Loucy (cell line): Measurements from ENCODE around the gene PNPLA2.
A peak's percentile ranks its signal among the peaks of the same experiment; 100 is the strongest.

Experiments used
- H2AFZ ChIP-seq: fragments of 200-600 bp; sonication (generic); 2 replicates; pipeline ENCODE4 v1.6.0; 2016; ENCODE audit warnings: antibody characterized with exemption, mild to moderate bottlenecking, low read length, moderate library complexity
- H3F3A ChIP-seq: fragments of 200-600 bp; 2 replicates; pipeline ENCODE4 v1.6.0; 2016; ENCODE audit warnings: antibody characterized with exemption, low read depth, mild to moderate bottlenecking
- H3K27me3 ChIP-seq: fragments of 200-600 bp; sonication (generic); 2 replicates; pipeline ENCODE4 v1.6.1; 2014; ENCODE audit warnings: low read length, mild to moderate bottlenecking; ENCODE audit not compliant: insufficient read depth, poor library complexity, severe bottlenecking
- H3K36me3 ChIP-seq: fragments of 200-600 bp; sonication (generic); 2 replicates; pipeline ENCODE4 v1.6.1; 2016; ENCODE audit warnings: low read length; ENCODE audit not compliant: insufficient read depth
- H3K4me1 ChIP-seq: fragments of 200-600 bp; sonication (generic); 2 replicates; pipeline ENCODE4 v1.5.1; 2014; ENCODE audit warnings: low read length, mild to moderate bottlenecking; ENCODE audit not compliant: insufficient read depth, poor library complexity, severe bottlenecking
- H3K4me2 ChIP-seq: fragments of 200-600 bp; sonication (generic); 2 replicates; pipeline ENCODE4 v1.6.0; 2014; ENCODE audit warnings: antibody characterized with exemption, low read length, low read depth, mild to moderate bottlenecking; ENCODE audit not compliant: poor library complexity, severe bottlenecking
- H3K4me3 ChIP-seq: fragments of 200-600 bp; sonication (generic); 2 replicates; pipeline ENCODE4 v1.5.1; 2014; ENCODE audit warnings: low read length, mild to moderate bottlenecking, mixed read lengths; ENCODE audit not compliant: poor library complexity, severe bottlenecking
- H3K79me2 ChIP-seq: fragments of 200-600 bp; sonication (generic); 2 replicates; pipeline ENCODE4 v1.6.1; 2014; ENCODE audit warnings: low read length; ENCODE audit not compliant: insufficient read depth
- H3K9ac ChIP-seq: fragments of 200-600 bp; sonication (generic); 2 replicates; pipeline ENCODE4 v1.6.0; 2014; ENCODE audit warnings: mild to moderate bottlenecking, low read depth, low read length, moderate library complexity; ENCODE audit not compliant: poor library complexity, severe bottlenecking
- H3K9me2 ChIP-seq: fragments of 200-600 bp; sonication (generic); replicated peaks from 2 replicates; pipeline ENCODE4 v1.6.1; 2016; ENCODE audit warnings: low read depth, low read length, mixed read lengths
- H3K9me3 ChIP-seq: fragments of 200-600 bp; sonication (generic); 2 replicates; pipeline ENCODE4 v1.6.1; 2014; ENCODE audit warnings: mild to moderate bottlenecking, antibody characterized with exemption, low read length, low read depth; ENCODE audit not compliant: insufficient read depth
- H4K20me1 ChIP-seq: fragments of 200-600 bp; sonication (generic); 2 replicates; pipeline ENCODE4 v1.6.0; 2014; ENCODE audit warnings: antibody characterized with exemption, low read length, mild to moderate bottlenecking; ENCODE audit not compliant: insufficient read depth, poor library complexity, severe bottlenecking
- EZH2phosphoT487 ChIP-seq: fragments of 200-600 bp; IDR thresholded peaks from 2 replicates; pipeline ENCODE4 v1.6.1; 2018; ENCODE audit warnings: antibody characterized with exemption, mild to moderate bottlenecking, moderate library complexity, borderline replicate concordance
- TF ChIP-seq, protein P1 (sequence below): fragments of 200-600 bp; sonication (generic); conservative IDR thresholded peaks from 2 replicates; pipeline ENCODE4 v1.5.1; 2014; ENCODE audit warnings: mild to moderate bottlenecking, antibody characterized with exemption, low read length

The PNPLA2 gene

DNA sequence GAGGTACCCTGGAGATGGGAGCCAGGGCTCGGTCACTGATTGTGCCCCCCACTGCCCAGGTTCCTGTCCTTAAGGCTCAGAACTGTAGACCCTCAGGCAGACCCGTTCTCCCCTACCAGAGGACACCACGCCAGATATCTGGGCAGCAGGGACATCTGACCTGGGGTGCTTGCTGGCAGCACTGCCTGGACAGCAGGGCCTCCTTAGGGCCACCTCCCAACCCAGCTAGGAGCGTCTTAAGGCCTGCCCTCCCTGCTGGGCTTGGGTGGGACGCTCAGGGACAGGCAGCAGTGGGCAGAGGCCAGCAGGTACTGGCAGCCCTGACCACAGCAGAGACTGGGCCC, 20.5 kb downstream of the PNPLA2 start:
- TF ChIP-seq EZH2phosphoT487: no peak
- TF ChIP-seq, protein P1, sequence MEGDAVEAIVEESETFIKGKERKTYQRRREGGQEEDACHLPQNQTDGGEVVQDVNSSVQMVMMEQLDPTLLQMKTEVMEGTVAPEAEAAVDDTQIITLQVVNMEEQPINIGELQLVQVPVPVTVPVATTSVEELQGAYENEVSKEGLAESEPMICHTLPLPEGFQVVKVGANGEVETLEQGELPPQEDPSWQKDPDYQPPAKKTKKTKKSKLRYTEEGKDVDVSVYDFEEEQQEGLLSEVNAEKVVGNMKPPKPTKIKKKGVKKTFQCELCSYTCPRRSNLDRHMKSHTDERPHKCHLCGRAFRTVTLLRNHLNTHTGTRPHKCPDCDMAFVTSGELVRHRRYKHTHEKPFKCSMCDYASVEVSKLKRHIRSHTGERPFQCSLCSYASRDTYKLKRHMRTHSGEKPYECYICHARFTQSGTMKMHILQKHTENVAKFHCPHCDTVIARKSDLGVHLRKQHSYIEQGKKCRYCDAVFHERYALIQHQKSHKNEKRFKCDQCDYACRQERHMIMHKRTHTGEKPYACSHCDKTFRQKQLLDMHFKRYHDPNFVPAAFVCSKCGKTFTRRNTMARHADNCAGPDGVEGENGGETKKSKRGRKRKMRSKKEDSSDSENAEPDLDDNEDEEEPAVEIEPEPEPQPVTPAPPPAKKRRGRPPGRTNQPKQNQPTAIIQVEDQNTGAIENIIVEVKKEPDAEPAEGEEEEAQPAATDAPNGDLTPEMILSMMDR: no peak
- H4K20me1 ChIP-seq: peaks cover 31% of the 10 kb centered on the region
- H2AFZ ChIP-seq: no peak overlapping the region
- no peak overlapping the region for H3K4me2 ChIP-seq
- peaks cover 31% of the 10 kb centered on the region for H3K79me2 ChIP-seq
- H3F3A ChIP-seq: no peaks in the 10 kb centered on the region
- no peak overlapping the region for H3K9ac ChIP-seq
- H3K9me3 ChIP-seq: no peaks in the 10 kb centered on the region
- H3K27me3 ChIP-seq: no peaks in the 10 kb centered on the region
- H3K9me2 ChIP-seq: no peaks in the 10 kb centered on the region
- H3K4me3 ChIP-seq: no peak overlapping the region
- peaks cover 13% of the 10 kb centered on the region; the same call in 1 of the 2 replicates for H3K36me3 ChIP-seq
- H3K4me1 ChIP-seq: peaks cover 34% of the 10 kb centered on the region

DNA sequence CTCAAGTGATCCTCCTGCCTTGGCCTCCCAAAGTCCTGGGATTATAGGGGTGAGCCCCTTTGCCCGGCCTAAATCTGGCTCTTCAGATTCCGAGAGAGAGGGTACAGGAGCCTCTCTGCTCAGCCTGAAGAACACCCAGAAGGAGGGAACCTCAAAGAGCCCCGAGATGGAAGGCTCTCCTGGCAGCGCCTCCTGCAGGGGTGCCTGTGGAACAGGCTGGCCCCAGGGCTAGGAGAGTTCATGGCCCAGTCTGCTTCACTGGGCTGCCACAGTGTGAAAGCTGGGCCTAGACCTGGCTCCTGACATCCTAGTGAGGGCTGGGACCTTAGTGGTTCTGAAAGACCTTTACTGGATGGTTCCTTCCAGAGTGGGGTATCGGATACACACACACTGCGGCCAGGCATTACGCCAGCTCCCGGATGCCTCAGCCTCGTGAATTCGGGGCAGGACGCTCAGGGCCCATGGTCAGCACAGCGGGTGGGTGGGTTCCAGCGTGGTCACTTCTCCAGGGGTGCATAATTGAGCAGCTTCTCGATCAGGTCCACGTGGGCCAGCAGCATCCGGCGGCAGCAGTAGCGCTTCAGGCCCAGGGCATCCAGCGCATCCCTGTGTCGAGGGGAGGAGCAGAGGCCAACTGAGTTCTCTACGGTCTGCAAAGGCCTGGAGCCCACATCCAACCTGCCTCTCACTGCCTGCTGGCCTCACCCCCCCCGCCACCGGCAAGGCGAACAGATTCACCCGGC, 21.3 kb downstream of the PNPLA2 start:
- Histone ChIP-seq H3K9me3 (no peaks in the 10 kb centered on the region), H3F3A (no peaks in the 10 kb centered on the region), H3K4me3 (peak overlapping the region; percentile 97), H3K4me1 (peaks cover 31% of the 10 kb centered on the region), H3K79me2 (peaks cover 31% of the 10 kb centered on the region), H3K9me2 (no peaks in the 10 kb centered on the region), H4K20me1 (peaks cover 31% of the 10 kb centered on the region), H3K36me3 (peaks cover 13% of the 10 kb centered on the region; the same call in 1 of the 2 replicates), H2AFZ (no peak overlapping the region), H3K9ac (peak overlapping the region; percentile 88), H3K4me2 (peak overlapping the region; percentile 71), H3K27me3 (no peaks in the 10 kb centered on the region)
- TF ChIP-seq, protein P1: peak; percentile 54
- TF ChIP-seq EZH2phosphoT487: no peak

DNA sequence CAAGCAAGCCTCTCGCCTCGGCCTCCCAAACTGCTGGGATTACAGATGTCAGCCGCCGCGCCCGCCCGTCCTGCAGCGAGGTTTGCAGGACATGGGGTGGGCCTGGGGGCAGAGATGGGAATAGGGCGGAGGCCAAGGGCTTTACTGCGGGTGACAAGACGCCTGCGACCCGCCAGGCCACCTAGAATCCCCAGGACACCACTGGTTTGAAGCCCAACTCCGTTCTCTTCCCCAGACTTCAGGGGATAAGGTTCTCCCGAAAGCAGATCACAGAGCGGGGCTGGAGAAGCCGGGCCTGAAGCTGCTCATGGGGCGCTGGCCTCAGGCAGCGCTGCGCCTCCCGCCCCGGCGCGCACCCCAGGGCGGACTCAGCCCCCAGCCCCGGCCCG, 23.3 kb downstream of the PNPLA2 start:
- TF ChIP-seq, protein P1: no peak
- no peak for TF ChIP-seq EZH2phosphoT487
- H3K9ac ChIP-seq: peak overlapping the region; percentile 88
- H3K4me2 ChIP-seq: peak overlapping the region; percentile 71
- peak overlapping the region; percentile 97 for H3K4me3 ChIP-seq
- peaks cover 13% of the 10 kb centered on the region; the same call in 1 of the 2 replicates for H3K36me3 ChIP-seq
- H3K9me2 ChIP-seq: no peaks in the 10 kb centered on the region
- H3F3A ChIP-seq: no peaks in the 10 kb centered on the region
- peak overlapping the region; percentile 99; the same call in 1 of the 2 replicates for H2AFZ ChIP-seq
- peaks cover 49% of the 10 kb centered on the region for H3K4me1 ChIP-seq
- no peaks in the 10 kb centered on the region for H3K9me3 ChIP-seq
- H3K27me3 ChIP-seq: no peaks in the 10 kb centered on the region
- peaks cover 28% of the 10 kb centered on the region for H4K20me1 ChIP-seq
- H3K79me2 ChIP-seq: peaks cover 31% of the 10 kb centered on the region
